ENCODE measurements around the gene GPC1.

GRCh38 chr2:240424341-240425235 lies 10.9 kb upstream of the GPC1 start:
- TF ChIP-seq POLR2A (IDR thresholded peaks at IDR 0.05) (no peak), CTCF (IDR thresholded peaks at IDR 0.05 in 4 of 5, conservative IDR thresholded peaks at IDR 0.05 in 1 of 5) (no peak)
